Thoracic aorta (tissue), 2 donors: ENCODE data around the gene ZBTB9. TPM values are rescaled to one million over a fixed set of nuclear protein-coding genes. Genes with fewer than 3 reads are reported as not detected.
A peak's percentile ranks its signal among the peaks of the same experiment; 100 is the strongest.

Source experiments
- ATAC-seq: fragments of 150-250 bp; one replicate; pipeline ENCODE4 v1.8.0; 2017; ENCODE audit warnings: low read depth; ENCODE audit not compliant: insufficient number of reproducible peaks, low FRiP score
- DNase-seq: peaks from one replicate; pipeline ENCODE4 v3.0.0-alpha.2; 2020; ENCODE audit warnings: low spot score
- H3K27ac ChIP-seq, 2 donors: fragments of 200-600 bp; sonication (generic); 1 replicate in 1 of 2; 2 replicates in 1 of 2; pipeline ENCODE4 v1.5.1; 2016; ENCODE audit warnings: mild to moderate bottlenecking in 2 of 2, moderate library complexity in 2 of 2
- H3K27me3 ChIP-seq: fragments of 200-600 bp; sonication (generic); replicated peaks from 2 replicates; pipeline ENCODE4 v1.6.0; 2016; ENCODE audit warnings: mild to moderate bottlenecking; ENCODE audit not compliant: insufficient read depth
- H3K36me3 ChIP-seq: fragments of 200-600 bp; sonication (generic); one replicate; pipeline ENCODE4 v1.5.1; 2016
- H3K4me1 ChIP-seq, 2 donors: fragments of 200-600 bp; sonication (generic); 1 replicate in 1 of 2; 2 replicates in 1 of 2; pipeline versions ENCODE4 v1.5.1 to v1.6.0; 2016; ENCODE audit warnings: low read depth in 2 of 2, mild to moderate bottlenecking in 1 of 2; ENCODE audit not compliant: control insufficient read depth in 1 of 2
- H3K4me3 ChIP-seq: fragments of 200-600 bp; sonication (generic); 2 replicates; pipeline ENCODE4 v1.5.1; 2016; ENCODE audit warnings: mild to moderate bottlenecking
- H3K9me3 ChIP-seq: fragments of 200-600 bp; sonication (generic); 2 replicates; pipeline ENCODE4 v1.5.1; 2016
- CTCF ChIP-seq: fragments of 200-600 bp; sonication (generic); IDR thresholded peaks from one replicate; pipeline ENCODE4 v1.5.1; 2019; ENCODE audit warnings: antibody characterized with exemption
- total RNA-seq, 2 donors: library from RNA; depleted of rRNA; stranded (reverse); fragments of >200 nt; gene quantifications; one replicate each; pipeline versions ENCODE4 v1.1.0 to v1.2.3, GENCODE V29; 2016

ZBTB9 gene
- total RNA-seq, 2 donors from 2014 or later, result 1.1 to 7.1 TPM

GRCh38 chr6:33412140-33413009, 42.0 kb upstream of the ZBTB9 start:
- DNase-seq (no peak), ATAC-seq (no peak)
- H3K9me3 ChIP-seq, result no peaks in the 10 kb centered on the region
- TF ChIP-seq CTCF, result no peak
- peaks cover 15 to 56% of the 10 kb centered on the region in 2 donors for H3K4me1 ChIP-seq
- H3K4me3 ChIP-seq, result peak overlapping the region; percentile 99
- no peaks in the 10 kb centered on the region for H3K27me3 ChIP-seq
- H3K36me3 ChIP-seq, result peaks cover 31% of the 10 kb centered on the region
- H3K27ac ChIP-seq, result peak overlapping the region; percentile 88 to 96

GRCh38 chr6:33413241-33414120, 40.9 kb upstream of the ZBTB9 start:
- DNase-seq, result no peak
- peaks cover 16 to 58% of the 10 kb centered on the region in 2 donors for H3K4me1 ChIP-seq
- H3K36me3 ChIP-seq, result peaks cover 31% of the 10 kb centered on the region
- H3K9me3 ChIP-seq, result no peaks in the 10 kb centered on the region
- no peak overlapping the region for H3K4me3 ChIP-seq
- no peak for ATAC-seq
- H3K27ac ChIP-seq, result no peak overlapping the region
- no peaks in the 10 kb centered on the region for H3K27me3 ChIP-seq
- no peak for TF ChIP-seq CTCF

GRCh38 chr6:33414592-33415271, 39.6 kb upstream of the ZBTB9 start:
- TF ChIP-seq CTCF, result no peak
- ATAC-seq (no peak), DNase-seq (no peak)
- Histone ChIP-seq H3K27me3 (no peaks in the 10 kb centered on the region), H3K27ac (no peak overlapping the region), H3K4me1 (peaks cover 20 to 71% of the 10 kb centered on the region in 2 donors), H3K36me3 (peaks cover 31% of the 10 kb centered on the region), H3K9me3 (no peaks in the 10 kb centered on the region), H3K4me3 (no peak overlapping the region)

GRCh38 chr6:33415831-33416230, 38.5 kb upstream of the ZBTB9 start:
- Histone ChIP-seq H3K36me3 (peaks cover 31% of the 10 kb centered on the region), H3K27ac (no peak overlapping the region), H3K9me3 (no peaks in the 10 kb centered on the region), H3K4me3 (no peak overlapping the region), H3K4me1 (peaks cover 20 to 72% of the 10 kb centered on the region in 2 donors), H3K27me3 (no peaks in the 10 kb centered on the region)
- DNase-seq (no peak), ATAC-seq (no peak)
- TF ChIP-seq CTCF, result no peak
